ENCODE measurements around the gene RABEPK. TPM values are rescaled to one million over a fixed set of nuclear protein-coding genes. Genes with fewer than 3 reads are reported as not detected.

RABEPK gene
- total RNA-seq, 2 donors from 2014 or later, result 19.3 to 19.7 TPM

DNA sequence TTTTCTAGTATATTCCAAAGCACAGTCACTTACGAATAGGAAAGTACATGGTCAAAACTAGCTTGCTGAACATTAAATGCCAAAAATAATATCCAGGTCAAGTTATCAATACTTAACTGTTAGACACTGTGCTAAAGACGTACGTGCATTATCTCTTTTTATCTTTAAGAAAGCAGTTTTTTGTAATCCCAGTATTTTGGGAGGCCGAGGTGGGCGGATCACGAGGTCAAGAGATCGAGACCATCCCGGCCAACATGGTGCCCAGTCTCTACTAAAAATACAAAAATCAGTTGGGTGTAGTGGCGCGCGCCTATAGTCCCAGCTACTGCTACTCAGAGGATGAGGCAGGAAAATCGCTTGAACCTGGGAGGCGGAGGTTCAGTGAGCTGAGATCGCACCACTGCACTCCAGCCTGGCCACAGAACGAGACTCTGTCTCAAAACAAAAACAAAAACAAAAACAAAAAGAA lies 43.5 kb downstream of the RABEPK start:
- H3K27me3 ChIP-seq (ENCODE audit: control insufficient read depth, insufficient read depth, low read length, poor library complexity, severe bottlenecking), result no peaks in the 10 kb centered on the region
- no peaks in the 10 kb centered on the region for H3K4me1 ChIP-seq (ENCODE audit: control insufficient read depth, insufficient read depth, low read length)
- Mint-ChIP-seq H3K27ac (no peak overlapping the region), H3K4me1 (peaks cover 11% of the 10 kb centered on the region), H3K9me3 (no peaks in the 10 kb centered on the region), H3K27me3 (ENCODE audit: insufficient read depth) (no peaks in the 10 kb centered on the region), H3K4me3 (no peak overlapping the region), H3K36me3 (ENCODE audit: low read depth) (peaks cover 24% of the 10 kb centered on the region)
- no peaks in the 10 kb centered on the region for H3K9me3 ChIP-seq (ENCODE audit: control insufficient read depth, low read length)
- H3K27ac ChIP-seq (ENCODE audit: low read depth, low read length), result no peak overlapping the region
- TF ChIP-seq, protein P1, sequence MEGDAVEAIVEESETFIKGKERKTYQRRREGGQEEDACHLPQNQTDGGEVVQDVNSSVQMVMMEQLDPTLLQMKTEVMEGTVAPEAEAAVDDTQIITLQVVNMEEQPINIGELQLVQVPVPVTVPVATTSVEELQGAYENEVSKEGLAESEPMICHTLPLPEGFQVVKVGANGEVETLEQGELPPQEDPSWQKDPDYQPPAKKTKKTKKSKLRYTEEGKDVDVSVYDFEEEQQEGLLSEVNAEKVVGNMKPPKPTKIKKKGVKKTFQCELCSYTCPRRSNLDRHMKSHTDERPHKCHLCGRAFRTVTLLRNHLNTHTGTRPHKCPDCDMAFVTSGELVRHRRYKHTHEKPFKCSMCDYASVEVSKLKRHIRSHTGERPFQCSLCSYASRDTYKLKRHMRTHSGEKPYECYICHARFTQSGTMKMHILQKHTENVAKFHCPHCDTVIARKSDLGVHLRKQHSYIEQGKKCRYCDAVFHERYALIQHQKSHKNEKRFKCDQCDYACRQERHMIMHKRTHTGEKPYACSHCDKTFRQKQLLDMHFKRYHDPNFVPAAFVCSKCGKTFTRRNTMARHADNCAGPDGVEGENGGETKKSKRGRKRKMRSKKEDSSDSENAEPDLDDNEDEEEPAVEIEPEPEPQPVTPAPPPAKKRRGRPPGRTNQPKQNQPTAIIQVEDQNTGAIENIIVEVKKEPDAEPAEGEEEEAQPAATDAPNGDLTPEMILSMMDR (conservative IDR thresholded peaks at IDR 0.05), result no peak
- DNase-seq, result no peak
- no peak overlapping the region for H3K9ac ChIP-seq (ENCODE audit: extremely low read depth, low read length, poor library complexity, severe bottlenecking)
- H3K36me3 ChIP-seq (ENCODE audit: control insufficient read depth, insufficient read depth, low read length), result peaks cover 22% of the 10 kb centered on the region
- 91 to 95% methylated on average over 14 to 15 of the region's 15 CpGs for WGBS, 2 experiments (ENCODE audit: insufficient coverage in 1 of 2, insufficient read length in 1 of 2)
- H3K4me3 ChIP-seq (ENCODE audit: low read length), result no peak overlapping the region

DNA sequence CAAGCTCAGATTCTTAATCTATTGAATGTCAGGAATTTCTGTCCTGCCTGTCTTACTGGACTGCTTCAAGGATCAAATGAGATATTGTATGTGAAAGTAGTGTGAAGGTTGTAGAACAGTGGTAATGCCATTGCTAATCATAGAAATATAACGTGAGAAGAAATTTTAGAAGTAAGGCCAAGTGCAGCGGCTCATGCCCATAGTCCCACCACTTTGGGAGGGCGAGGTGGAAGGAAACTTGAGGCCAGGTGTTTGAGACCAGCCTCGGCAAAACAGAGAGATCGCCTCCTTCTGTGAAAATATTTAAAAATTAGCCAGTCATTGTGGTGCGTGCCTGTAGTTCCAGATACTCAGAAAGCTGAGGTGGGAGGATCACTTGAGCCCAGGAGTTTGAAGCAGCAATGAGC lies 45.9 kb downstream of the RABEPK start:
- no peaks in the 10 kb centered on the region for H3K27me3 ChIP-seq (ENCODE audit: control insufficient read depth, insufficient read depth, low read length, poor library complexity, severe bottlenecking)
- no peaks in the 10 kb centered on the region for H3K36me3 ChIP-seq (ENCODE audit: control insufficient read depth, insufficient read depth, low read length)
- H3K9me3 Mint-ChIP-seq, result no peaks in the 10 kb centered on the region
- H3K4me1 ChIP-seq (ENCODE audit: control insufficient read depth, insufficient read depth, low read length), result no peaks in the 10 kb centered on the region
- no peak overlapping the region for H3K9ac ChIP-seq (ENCODE audit: extremely low read depth, low read length, poor library complexity, severe bottlenecking)
- H3K4me3 ChIP-seq (ENCODE audit: low read length), result no peak overlapping the region
- H3K27me3 Mint-ChIP-seq (ENCODE audit: insufficient read depth), result no peaks in the 10 kb centered on the region
- H3K4me3 Mint-ChIP-seq, result no peak overlapping the region
- 91 to 92% methylated on average over 6 of the region's 6 CpGs for WGBS, 2 experiments (ENCODE audit: insufficient coverage in 1 of 2, insufficient read length in 1 of 2)
- TF ChIP-seq, protein P1 (conservative IDR thresholded peaks at IDR 0.05), result no peak
- H3K4me1 Mint-ChIP-seq, result peaks cover 5% of the 10 kb centered on the region
- no peak overlapping the region for H3K27ac Mint-ChIP-seq
- H3K27ac ChIP-seq (ENCODE audit: low read depth, low read length), result no peak overlapping the region
- no peaks in the 10 kb centered on the region for H3K36me3 Mint-ChIP-seq (ENCODE audit: low read depth)
- no peak for DNase-seq
- no peaks in the 10 kb centered on the region for H3K9me3 ChIP-seq (ENCODE audit: control insufficient read depth, low read length)

DNA sequence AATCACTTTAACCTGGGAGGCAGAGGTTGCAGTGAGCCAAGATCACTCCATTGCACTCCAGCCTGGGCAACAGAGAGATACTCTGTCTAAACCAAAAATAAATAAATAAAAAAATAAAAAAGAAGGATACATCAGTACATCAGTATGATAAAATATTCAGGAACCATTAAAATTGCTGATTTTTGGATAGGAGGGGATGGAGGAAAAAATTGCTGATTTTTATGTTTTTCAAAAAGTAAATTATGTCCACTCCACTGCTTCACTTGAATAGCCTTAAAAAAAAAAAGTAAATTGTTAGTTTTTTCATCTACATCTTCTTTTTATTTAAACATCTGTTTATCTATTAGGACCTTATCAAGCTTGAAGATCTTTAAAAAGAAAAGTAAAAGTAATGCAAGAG lies 53.9 kb downstream of the RABEPK start:
- H3K4me1 ChIP-seq (ENCODE audit: control insufficient read depth, insufficient read depth, low read length), result no peaks in the 10 kb centered on the region
- no peaks in the 10 kb centered on the region for H3K36me3 ChIP-seq (ENCODE audit: control insufficient read depth, insufficient read depth, low read length)
- no peak overlapping the region for H3K4me3 ChIP-seq (ENCODE audit: low read length)
- no peak overlapping the region for H3K9ac ChIP-seq (ENCODE audit: extremely low read depth, low read length, poor library complexity, severe bottlenecking)
- Mint-ChIP-seq H3K9me3 (no peaks in the 10 kb centered on the region), H3K4me3 (no peak overlapping the region), H3K36me3 (ENCODE audit: low read depth) (no peaks in the 10 kb centered on the region), H3K27ac (no peak overlapping the region), H3K4me1 (no peaks in the 10 kb centered on the region), H3K27me3 (ENCODE audit: insufficient read depth) (no peaks in the 10 kb centered on the region)
- no peaks in the 10 kb centered on the region for H3K27me3 ChIP-seq (ENCODE audit: control insufficient read depth, insufficient read depth, low read length, poor library complexity, severe bottlenecking)
- TF ChIP-seq, protein P1 (conservative IDR thresholded peaks at IDR 0.05), result no peak
- H3K27ac ChIP-seq (ENCODE audit: low read depth, low read length), result no peak overlapping the region
- H3K9me3 ChIP-seq (ENCODE audit: control insufficient read depth, low read length), result no peaks in the 10 kb centered on the region
- no peak for DNase-seq

All from endodermal cell (in vitro differentiated cells).